HG03558 (cell line): ENCODE measurements around the gene TINAGL1.
"Not testable (repeated sequence)": the region's sequence is repeated elsewhere in the genome, so short reads cannot be mapped to it uniquely, and the experiment has no call there.

Experiments used
- ATAC-seq: cut with Tn5 transposase; IDR thresholded peaks from one replicate; pipeline ENCODE4 v1.9.1; 2021; ENCODE audit warnings: moderate number of reproducible peaks; ENCODE audit not compliant: unreplicated experiment; ENCODE audit errors: extremely low read depth

The TINAGL1 gene

DNA sequence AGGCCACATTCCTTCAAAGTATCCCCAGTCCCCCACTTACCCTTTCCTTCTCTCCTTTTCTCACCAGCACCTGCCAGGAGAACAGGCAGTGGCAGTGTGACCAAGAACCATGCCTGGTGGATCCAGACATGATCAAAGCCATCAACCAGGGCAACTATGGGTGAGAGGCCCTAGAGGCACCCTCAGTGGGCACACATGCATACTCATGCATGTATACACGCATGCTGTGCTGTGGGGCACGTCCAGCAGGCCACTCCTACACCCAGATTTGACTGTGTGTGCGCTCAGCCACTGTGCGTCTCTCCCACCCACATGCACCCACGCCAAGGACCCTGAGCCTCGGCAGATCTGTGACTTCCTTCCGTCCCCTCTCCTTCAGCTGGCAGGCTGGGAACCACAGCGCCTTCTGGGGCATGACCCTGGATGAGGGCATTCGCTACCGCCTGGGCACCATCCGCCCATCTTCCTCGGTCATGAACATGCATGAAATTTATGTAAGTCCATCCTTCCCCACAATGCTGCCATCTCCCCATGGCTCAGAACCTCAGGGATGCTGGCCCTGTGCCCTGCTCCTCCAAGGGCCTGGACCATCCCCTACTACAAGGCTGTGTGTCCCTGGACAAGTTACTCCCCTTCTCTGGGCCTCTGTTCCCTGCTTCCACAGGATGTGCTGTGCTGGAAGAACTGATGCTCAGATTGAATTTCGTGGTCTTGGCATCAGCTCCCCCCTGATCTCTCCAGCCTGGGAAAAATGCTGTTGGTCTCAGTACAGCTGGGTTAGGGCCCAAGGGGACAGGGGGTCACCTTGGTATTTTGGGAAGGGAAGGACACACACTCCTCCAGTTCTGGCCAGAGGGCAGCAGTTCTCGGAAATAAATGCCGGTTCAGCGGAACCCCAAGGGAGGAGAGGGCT is 7.0 kb downstream of the TINAGL1 start:
- no peak for ATAC-seq

GRCh38 chr1:31583995-31584868 is 7.9 kb downstream of the TINAGL1 start:
- no peak for ATAC-seq

DNA sequence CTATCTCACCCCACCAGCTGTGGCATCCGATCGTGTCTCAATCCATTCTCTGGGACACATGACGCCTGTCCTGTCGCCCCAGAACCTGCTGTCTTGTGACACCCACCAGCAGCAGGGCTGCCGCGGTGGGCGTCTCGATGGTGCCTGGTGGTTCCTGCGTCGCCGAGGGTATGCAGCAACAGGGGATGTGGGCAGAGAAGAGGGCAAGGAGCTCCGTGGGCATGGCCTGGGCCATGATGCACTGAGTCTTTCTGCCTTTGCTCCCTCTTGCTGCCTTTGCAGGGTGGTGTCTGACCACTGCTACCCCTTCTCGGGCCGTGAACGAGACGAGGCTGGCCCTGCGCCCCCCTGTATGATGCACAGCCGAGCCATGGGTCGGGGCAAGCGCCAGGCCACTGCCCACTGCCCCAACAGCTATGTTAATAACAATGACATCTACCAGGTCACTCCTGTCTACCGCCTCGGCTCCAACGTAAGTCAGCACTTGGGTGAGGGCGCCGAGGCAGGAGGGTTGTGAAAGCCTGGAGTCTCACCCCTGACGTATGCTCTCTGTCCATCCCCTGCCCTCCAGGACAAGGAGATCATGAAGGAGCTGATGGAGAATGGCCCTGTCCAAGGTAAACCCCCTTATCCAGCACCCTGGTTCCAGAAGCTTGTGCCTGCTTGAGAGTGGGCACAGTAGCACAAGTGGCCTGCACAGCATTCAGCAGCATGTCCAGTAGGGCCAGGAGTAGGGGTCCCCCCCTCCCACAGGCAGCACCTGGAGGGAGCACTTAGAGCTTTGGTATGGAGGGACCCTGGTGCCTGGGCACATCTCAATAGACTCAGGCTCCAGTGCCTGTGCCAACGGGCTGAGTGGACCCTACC is 8.8 kb downstream of the TINAGL1 start:
- ATAC-seq: no peak

- no peak for ATAC-seq
Observed at GRCh38 chr1:31585736-31586365, 9.5 kb downstream of the TINAGL1 start.

DNA sequence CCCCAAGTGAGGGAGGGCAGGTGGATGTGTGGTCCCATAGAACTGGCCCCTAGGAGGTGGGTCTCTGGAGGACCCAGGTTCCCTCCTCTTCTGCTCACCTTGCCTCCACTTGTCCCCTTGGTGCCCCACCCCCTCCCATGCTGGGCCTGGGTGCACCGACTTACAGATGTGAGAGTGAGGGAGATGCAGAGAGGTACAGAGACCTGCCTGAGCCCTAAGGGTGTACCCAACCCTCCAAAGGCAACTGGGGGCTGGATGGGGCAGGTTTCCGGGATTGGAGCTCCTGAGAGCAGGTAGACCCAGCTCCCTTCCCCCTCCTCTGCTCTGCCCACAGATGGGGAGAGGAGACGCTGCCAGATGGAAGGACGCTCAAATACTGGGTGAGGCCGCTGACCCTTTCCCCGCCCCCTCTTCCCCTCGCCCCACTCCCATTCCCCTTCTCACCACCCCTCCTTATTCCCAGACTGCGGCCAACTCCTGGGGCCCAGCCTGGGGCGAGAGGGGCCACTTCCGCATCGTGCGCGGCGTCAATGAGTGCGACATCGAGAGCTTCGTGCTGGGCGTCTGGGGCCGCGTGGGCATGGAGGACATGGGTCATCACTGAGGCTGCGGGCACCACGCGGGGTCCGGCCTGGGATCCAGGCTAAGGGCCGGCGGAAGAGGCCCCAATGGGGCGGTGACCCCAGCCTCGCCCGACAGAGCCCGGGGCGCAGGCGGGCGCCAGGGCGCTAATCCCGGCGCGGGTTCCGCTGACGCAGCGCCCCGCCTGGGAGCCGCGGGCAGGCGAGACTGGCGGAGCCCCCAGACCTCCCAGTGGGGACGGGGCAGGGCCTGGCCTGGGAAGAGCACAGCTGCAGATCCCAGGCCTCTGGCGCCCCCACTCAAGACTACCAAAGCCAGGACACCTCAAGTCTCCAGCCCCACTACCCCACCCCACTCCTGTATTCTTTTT is 10.3 kb downstream of the TINAGL1 start:
- ATAC-seq: no peak

DNA sequence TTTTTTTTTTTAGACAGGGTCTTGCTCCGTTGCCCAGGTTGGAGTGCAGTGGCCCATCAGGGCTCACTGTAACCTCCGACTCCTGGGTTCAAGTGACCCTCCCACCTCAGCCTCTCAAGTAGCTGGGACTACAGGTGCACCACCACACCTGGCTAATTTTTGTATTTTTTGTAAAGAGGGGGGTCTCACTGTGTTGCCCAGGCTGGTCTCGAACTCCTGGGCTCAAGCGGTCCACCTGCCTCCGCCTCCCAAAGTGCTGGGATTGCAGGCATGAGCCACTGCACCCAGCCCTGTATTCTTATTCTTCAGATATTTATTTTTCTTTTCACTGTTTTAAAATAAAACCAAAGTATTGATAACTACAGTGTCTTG is 11.0 kb downstream of the TINAGL1 start:
- not testable (repeated sequence) for ATAC-seq

GRCh38 chr1:31587720-31588423 is 11.6 kb downstream of the TINAGL1 start:
- no peak for ATAC-seq

GRCh38 chr1:31588751-31589515 is 12.6 kb downstream of the TINAGL1 start:
- no peak for ATAC-seq

DNA sequence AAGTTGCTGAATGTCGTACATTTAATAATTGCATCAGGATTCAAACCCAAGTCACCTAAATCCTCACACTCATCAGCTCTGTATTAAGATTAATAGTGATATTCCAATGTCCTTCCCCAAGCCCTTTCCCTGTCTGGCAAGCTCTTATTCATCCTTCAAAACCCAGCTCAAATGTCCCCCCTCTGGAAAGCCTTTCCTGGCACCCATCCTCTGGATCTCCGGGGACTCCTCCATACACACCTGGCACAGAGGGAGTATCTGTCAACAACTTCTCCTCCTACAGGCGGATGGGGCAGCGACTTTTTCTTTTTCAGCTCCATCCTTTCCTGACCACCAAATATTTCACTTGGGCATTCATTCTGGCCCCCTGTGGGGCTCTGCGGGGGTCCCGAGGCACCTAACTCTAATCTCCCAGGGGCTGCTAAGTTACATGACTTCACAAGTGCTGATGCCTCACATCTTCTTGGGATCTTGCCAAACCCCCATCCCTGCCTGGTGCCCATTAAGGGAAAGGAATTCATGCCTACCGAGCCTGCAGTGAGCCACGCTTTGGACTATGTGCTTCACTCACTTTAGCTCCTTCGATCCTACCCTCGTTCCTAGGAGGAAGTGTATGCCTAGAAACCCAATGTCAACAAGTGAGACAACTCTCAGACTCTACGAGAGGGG is 15.2 kb downstream of the TINAGL1 start:
- no peak for ATAC-seq

GRCh38 chr1:31592132-31592531 is 15.8 kb downstream of the TINAGL1 start:
- no peak for ATAC-seq

- no peak for ATAC-seq
Observed at GRCh38 chr1:31593136-31593665, 16.9 kb downstream of the TINAGL1 start.

- ATAC-seq: no peak
Observed at GRCh38 chr1:31593770-31594632, 17.7 kb downstream of the TINAGL1 start.

DNA sequence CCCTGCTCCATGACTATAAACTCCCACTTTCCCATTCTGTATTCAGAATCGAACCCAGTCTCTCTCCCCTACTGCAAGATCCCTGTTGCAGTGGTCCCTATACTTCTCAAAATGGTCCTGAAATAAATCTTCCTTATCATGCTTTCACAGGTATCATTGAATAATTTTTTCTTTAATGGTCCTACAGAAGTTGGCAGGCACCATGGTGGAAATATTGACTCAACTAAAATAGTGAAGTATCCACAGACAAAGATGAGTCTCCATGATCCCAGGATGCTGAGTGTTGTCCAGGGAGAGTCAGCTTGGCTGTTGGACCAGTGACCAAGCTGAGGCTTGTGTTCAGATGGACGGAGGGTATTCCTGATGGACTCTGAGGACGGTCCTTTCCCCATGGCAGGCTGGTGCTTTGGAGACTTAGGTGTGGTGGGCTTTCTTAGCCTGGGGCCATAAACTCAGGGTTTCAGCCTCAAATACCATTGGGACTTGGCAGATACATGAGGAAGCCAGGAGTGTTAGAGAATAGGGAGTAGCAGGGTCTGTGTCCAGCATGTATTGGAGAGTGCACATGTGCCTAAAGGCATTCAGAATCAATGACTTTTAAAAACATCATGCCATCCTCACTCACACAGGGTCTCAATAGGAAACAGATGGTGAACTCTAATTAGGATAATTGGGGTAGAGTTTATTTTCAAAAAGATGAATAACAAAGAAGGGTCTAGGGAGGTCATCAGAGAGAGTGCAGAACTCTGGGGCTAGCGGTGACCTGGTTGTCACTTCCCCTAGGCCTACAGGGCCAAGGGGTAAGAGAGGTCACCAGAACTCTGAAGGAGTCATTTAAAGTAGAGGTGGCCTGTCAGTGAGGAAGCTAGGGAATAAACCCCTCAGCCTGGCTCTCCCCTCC is 19.8 kb downstream of the TINAGL1 start:
- ATAC-seq: no peak

GRCh38 chr1:31596737-31597097 is 20.4 kb downstream of the TINAGL1 start:
- ATAC-seq: no peak

- no peak for ATAC-seq
Observed at GRCh38 chr1:31598980-31599379, 22.7 kb downstream of the TINAGL1 start.
